Esophagus muscularis mucosa (tissue), 4 donors: ENCODE measurements around the gene ANTXR1. TPM values are rescaled to one million over a fixed set of nuclear protein-coding genes. Genes with fewer than 3 reads are reported as not detected.
A peak's percentile ranks its signal among the peaks of the same experiment; 100 is the strongest.

ENCODE experiments used
- DNase-seq: peaks from one replicate; pipeline ENCODE4 v3.0.0-alpha.2; 2017; ENCODE audit errors: extremely low spot score
- H3K27ac ChIP-seq, 4 donors: fragments of 200-600 bp; sonication (generic); replicated peaks in 1 of 4; 1 replicate in 3 of 4; 2 replicates in 1 of 4; pipeline ENCODE4 v1.5.1; 2016 to 2019; ENCODE audit warnings: mild to moderate bottlenecking in 1 of 4
- H3K27me3 ChIP-seq, 4 donors: fragments of 200-600 bp; sonication (generic); one replicate each; pipeline versions ENCODE4 v1.5.1 to v1.6.0; 2016 to 2019
- H3K36me3 ChIP-seq, 4 donors: fragments of 200-600 bp; sonication (generic); one replicate each; pipeline ENCODE4 v1.5.1; 2016 to 2019
- H3K4me1 ChIP-seq, 4 donors: fragments of 200-600 bp; sonication (generic); one replicate each; pipeline ENCODE4 v1.5.1; 2016 to 2019
- H3K4me3 ChIP-seq, 4 donors: fragments of 200-600 bp; sonication (generic); 1 replicate in 2 of 4; 2 replicates in 2 of 4; pipeline ENCODE4 v1.5.1; 2016 to 2019; ENCODE audit warnings: mild to moderate bottlenecking in 4 of 4, moderate library complexity in 1 of 4
- H3K9me3 ChIP-seq, 4 donors: fragments of 200-600 bp; sonication (generic); 1 replicate in 3 of 4; 2 replicates in 1 of 4; pipeline ENCODE4 v1.5.1; 2016 to 2019
- EP300 ChIP-seq: sonication (generic); formaldehyde crosslinking; IDR thresholded peaks from one replicate; pipeline ENCODE4 v1.6.1; 2017; ENCODE audit warnings: antibody characterized with exemption
- POLR2A ChIP-seq: fragments of 450-650 bp; IDR thresholded peaks from one replicate; pipeline ENCODE4 v1.6.1; 2017; ENCODE audit warnings: antibody characterized with exemption, moderate library complexity, mild to moderate bottlenecking, low read depth
- POLR2AphosphoS5 ChIP-seq, 2 donors: sonication (generic); formaldehyde crosslinking; IDR thresholded peaks; one replicate each; pipeline ENCODE4 v1.6.1; 2017; ENCODE audit warnings: antibody characterized with exemption in 2 of 2
- WGBS: methylation state at CpG from one replicate; pipeline ENCODE4 v1.1.5; 2018; 5-methylcytosine and 5-hydroxymethylcytosine counted together
- intact Hi-C: fragments of 100-400 bp; cut with DNase I; formaldehyde crosslinking; loops from one replicate; pipeline ENCODE4 v1.15.1; 2023
- total RNA-seq, 4 donors: library from RNA; depleted of rRNA; stranded (reverse); fragments of >200 nt; gene quantifications; one replicate each; pipeline versions ENCODE4 v1.1.0 to v1.2.1, GENCODE V29; 2016
- TF ChIP-seq, protein P1 (sequence below), 3 experiments: fragments of 200-600 bp in 2 of 3; fragments of 450-650 bp in 1 of 3; sonication (generic) in 2 of 3; IDR thresholded peaks; one replicate each; pipeline ENCODE4 v1.5.1; 2017 to 2019; ENCODE audit warnings: antibody characterized with exemption in 3 of 3, mild to moderate bottlenecking in 2 of 3, moderate library complexity in 1 of 3

ANTXR1 gene
- total RNA-seq, 4 donors from 2014 or later: 74.6 to 115 (median 92.1) TPM

- Histone ChIP-seq H3K4me3 (no peak overlapping the region), H3K27ac (no peak overlapping the region), H3K27me3 (no peaks in the 10 kb centered on the region), H3K36me3 (no peaks in the 10 kb centered on the region), H3K9me3 (no peaks in the 10 kb centered on the region), H3K4me1 (peaks cover 33 to 77% (median 66%) of the 10 kb centered on the region in 4 donors)
- 76% methylated on average over 4 of the region's 4 CpGs for WGBS
- no peak for DNase-seq
- intact Hi-C loops: no loop called here
- TF ChIP-seq EP300 (no peak), POLR2A (no peak), POLR2AphosphoS5 (IDR thresholded peaks at IDR 0.05) (no peak)
- TF ChIP-seq, protein P1, sequence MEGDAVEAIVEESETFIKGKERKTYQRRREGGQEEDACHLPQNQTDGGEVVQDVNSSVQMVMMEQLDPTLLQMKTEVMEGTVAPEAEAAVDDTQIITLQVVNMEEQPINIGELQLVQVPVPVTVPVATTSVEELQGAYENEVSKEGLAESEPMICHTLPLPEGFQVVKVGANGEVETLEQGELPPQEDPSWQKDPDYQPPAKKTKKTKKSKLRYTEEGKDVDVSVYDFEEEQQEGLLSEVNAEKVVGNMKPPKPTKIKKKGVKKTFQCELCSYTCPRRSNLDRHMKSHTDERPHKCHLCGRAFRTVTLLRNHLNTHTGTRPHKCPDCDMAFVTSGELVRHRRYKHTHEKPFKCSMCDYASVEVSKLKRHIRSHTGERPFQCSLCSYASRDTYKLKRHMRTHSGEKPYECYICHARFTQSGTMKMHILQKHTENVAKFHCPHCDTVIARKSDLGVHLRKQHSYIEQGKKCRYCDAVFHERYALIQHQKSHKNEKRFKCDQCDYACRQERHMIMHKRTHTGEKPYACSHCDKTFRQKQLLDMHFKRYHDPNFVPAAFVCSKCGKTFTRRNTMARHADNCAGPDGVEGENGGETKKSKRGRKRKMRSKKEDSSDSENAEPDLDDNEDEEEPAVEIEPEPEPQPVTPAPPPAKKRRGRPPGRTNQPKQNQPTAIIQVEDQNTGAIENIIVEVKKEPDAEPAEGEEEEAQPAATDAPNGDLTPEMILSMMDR (IDR thresholded peaks at IDR 0.05): no peak
Observed at GRCh38 chr2:69217333-69218080, 204.5 kb downstream of the ANTXR1 start.

DNA sequence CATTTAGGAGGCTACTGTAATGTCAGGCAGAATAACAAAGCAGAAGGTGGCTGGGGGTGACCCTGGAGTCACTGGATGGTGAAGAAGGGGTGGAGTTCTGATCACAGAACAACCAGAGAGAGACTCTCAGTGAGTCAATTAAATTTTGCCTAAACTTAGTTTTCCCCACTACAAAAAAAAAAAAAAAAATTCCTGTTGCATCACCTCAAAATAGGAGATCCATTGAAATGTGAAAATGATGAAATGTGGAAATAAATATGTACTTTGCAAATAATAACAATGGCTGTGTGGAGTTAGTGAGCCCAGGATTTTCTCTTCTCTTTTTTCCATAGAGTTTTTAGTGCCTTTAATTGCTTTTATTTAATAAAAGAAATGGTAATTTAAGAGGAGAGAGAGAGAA is 208.5 kb downstream of the ANTXR1 start:
- intact Hi-C loops: no loop called here
- DNase-seq: no peak

DNA sequence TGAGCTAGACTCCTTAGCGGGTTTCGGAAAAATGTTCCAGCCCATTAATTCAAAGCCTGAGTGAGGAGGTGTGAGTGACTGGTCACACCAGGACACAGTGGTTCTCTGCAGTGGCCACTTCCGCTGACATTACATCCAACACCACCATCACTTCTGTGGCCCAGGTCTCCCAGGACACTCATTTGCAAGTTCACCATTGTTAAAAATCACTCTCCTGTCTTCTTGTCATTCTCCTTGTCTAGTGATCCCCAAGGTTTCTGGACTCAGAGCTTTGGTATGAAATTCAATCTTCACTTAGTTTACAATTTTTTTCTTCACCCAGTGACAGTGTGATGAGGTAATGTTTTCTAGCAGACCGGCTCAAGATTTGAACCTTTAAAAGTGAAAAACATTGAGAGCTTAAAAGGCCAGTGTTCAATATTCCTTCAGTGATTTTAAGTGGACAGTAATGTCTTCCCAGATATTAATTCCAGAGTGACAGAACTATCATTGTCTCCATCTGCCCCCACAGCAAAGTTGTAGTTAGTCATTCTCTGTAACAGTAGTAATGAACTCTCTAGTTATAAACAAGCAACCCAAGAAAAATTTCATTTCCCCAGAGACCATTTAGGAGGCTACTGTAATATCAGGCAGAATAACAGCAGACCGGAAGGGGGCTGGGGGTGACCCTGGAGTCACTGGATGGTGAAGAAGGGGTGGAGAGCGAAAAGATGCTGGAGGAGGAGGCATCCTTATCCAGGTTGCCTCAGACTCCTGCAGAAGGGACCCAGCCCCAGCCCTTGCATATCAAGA is 209.2 kb downstream of the ANTXR1 start:
- no peak for DNase-seq
- H3K36me3 ChIP-seq: no peaks in the 10 kb centered on the region
- H3K27ac ChIP-seq: peak overlapping the region in 3 of 4 donors; percentile 21 to 58 (median 50)
- intact Hi-C loops: no loop called here
- H3K27me3 ChIP-seq: no peaks in the 10 kb centered on the region
- 63% methylated on average over 6 of the region's 6 CpGs for WGBS
- no peaks in the 10 kb centered on the region for H3K9me3 ChIP-seq
- no peak overlapping the region for H3K4me3 ChIP-seq
- TF ChIP-seq, protein P1 (IDR thresholded peaks at IDR 0.05): no peak
- TF ChIP-seq EP300 (no peak), POLR2A (no peak), POLR2AphosphoS5 (IDR thresholded peaks at IDR 0.05) (no peak)
- peaks cover 21 to 42% (median 36%) of the 10 kb centered on the region in 4 donors for H3K4me1 ChIP-seq

More for the DNA sequence above, 208.5 kb downstream of the ANTXR1 start:
- no peak overlapping the region for H3K4me3 ChIP-seq
- no peaks in the 10 kb centered on the region for H3K9me3 ChIP-seq
- no peaks in the 10 kb centered on the region for H3K27me3 ChIP-seq
- H3K36me3 ChIP-seq: no peaks in the 10 kb centered on the region
- H3K4me1 ChIP-seq: peaks cover 22 to 49% (median 43%) of the 10 kb centered on the region in 4 donors
- TF ChIP-seq POLR2A (no peak), EP300 (no peak), POLR2AphosphoS5 (IDR thresholded peaks at IDR 0.05) (no peak)
- TF ChIP-seq, protein P1 (IDR thresholded peaks at IDR 0.05): no peak
- H3K27ac ChIP-seq: peak overlapping the region in 3 of 4 donors; percentile 21 to 58 (median 44)

DNA sequence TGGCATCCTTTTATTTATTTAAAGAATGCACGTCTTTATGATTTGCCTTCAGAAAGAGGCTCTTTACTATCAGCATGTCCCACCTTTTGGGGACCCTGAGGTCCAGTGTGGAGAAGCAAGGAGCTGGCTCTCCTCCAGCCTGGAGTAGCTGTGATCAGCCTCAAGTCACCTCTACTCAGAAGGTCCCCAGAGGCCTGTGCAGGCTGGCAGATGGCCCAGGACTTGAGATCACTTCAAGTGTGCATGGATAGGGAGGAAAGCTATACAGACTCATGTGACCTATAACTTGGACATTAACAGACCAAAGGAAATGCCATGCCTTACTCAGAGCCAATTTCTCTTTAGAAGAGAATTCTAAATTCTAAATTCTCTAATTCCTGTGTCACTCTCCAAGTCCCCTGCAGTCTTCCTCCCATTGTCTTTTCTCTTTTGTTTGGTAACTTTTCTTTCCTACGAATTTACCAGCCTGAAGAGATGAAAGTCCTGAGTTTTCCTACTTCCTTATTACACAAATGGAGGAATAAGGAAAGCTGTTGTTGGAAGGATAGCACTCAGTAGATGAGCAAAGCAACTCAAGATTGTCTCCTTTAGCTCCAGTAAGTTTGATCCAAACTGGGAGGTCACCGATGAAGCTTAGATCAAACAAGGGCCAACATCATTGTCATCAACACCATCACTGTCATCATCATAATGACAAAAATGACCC is 210.1 kb downstream of the ANTXR1 start:
- WGBS: 82% methylated on average over 3 of the region's 3 CpGs
- H3K4me3 ChIP-seq: no peak overlapping the region
- H3K27me3 ChIP-seq: no peaks in the 10 kb centered on the region
- H3K36me3 ChIP-seq: no peaks in the 10 kb centered on the region
- peaks cover 19 to 35% (median 28%) of the 10 kb centered on the region in 4 donors for H3K4me1 ChIP-seq
- no peaks in the 10 kb centered on the region for H3K9me3 ChIP-seq
- DNase-seq: no peak
- peak overlapping the region in 1 of 4 donors; percentile 50 for H3K27ac ChIP-seq
- intact Hi-C loops: no loop called here
- TF ChIP-seq, protein P1 (IDR thresholded peaks at IDR 0.05): no peak
- TF ChIP-seq POLR2AphosphoS5 (IDR thresholded peaks at IDR 0.05) (no peak), EP300 (no peak), POLR2A (no peak)
